Lower leg skin (tissue), 3 donors: ENCODE data around the gene CSF1R.

Experiments used
- CTCF ChIP-seq, 3 donors: fragments of 450-650 bp; IDR thresholded peaks; one replicate each; pipeline ENCODE4 v1.5.1; 2016; ENCODE audit warnings: antibody characterized with exemption in 3 of 3, mild to moderate bottlenecking in 3 of 3, moderate library complexity in 2 of 3
- POLR2A ChIP-seq, 2 donors: fragments of 450-650 bp; IDR thresholded peaks; one replicate each; pipeline ENCODE4 v1.6.1; 2016 to 2017; ENCODE audit warnings: antibody characterized with exemption in 2 of 2, mild to moderate bottlenecking in 1 of 2, moderate library complexity in 1 of 2

- no peak for TF ChIP-seq CTCF (IDR thresholded peaks at IDR 0.05)
- TF ChIP-seq POLR2A (IDR thresholded peaks at IDR 0.05), result no peak
Measured at GRCh38 chr5:150133581-150134197, 47.3 kb upstream of the CSF1R start.
